ENCODE data around the gene ZNF532.

ZNF532 gene

DNA sequence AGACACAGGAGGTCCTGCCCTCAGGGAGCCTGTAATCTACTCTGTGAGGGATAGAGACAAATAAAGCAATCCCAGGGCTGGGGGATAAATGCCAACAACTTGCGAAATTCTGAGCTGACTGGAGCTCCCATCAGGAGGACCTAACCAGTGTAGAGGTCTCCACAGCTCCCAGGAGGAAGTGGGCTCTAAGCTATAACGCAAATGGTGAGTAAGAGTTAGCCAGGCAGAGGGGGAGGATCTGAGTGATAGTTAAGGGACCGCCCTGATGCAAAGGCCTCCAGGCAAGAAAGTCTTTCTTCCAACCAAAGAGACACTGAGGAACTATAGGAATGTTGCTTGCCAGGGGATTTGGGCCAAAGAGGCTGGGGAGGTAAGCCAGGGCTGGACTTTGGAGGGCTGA lies 16.0 kb upstream of the ZNF532 start:
- TF ChIP-seq, protein P1, sequence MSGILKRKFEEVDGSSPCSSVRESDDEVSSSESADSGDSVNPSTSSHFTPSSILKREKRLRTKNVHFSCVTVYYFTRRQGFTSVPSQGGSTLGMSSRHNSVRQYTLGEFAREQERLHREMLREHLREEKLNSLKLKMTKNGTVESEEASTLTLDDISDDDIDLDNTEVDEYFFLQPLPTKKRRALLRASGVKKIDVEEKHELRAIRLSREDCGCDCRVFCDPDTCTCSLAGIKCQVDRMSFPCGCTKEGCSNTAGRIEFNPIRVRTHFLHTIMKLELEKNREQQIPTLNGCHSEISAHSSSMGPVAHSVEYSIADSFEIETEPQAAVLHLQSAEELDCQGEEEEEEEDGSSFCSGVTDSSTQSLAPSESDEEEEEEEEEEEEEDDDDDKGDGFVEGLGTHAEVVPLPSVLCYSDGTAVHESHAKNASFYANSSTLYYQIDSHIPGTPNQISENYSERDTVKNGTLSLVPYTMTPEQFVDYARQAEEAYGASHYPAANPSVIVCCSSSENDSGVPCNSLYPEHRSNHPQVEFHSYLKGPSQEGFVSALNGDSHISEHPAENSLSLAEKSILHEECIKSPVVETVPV (CRISPR knock-in tag; IDR thresholded peaks at IDR 0.05) = no peak
- no peak for TF ChIP-seq TCF4 (CRISPR knock-in tag; IDR thresholded peaks at IDR 0.05; ENCODE audit: borderline replicate concordance)
- TF ChIP-seq, protein P2, sequence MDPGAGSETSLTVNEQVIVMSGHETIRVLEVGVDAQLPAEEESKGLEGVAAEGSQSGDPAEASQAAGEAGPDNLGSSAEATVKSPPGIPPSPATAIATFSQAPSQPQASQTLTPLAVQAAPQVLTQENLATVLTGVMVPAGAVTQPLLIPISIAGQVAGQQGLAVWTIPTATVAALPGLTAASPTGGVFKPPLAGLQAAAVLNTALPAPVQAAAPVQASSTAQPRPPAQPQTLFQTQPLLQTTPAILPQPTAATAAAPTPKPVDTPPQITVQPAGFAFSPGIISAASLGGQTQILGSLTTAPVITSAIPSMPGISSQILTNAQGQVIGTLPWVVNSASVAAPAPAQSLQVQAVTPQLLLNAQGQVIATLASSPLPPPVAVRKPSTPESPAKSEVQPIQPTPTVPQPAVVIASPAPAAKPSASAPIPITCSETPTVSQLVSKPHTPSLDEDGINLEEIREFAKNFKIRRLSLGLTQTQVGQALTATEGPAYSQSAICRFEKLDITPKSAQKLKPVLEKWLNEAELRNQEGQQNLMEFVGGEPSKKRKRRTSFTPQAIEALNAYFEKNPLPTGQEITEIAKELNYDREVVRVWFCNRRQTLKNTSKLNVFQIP (CRISPR knock-in tag; IDR thresholded peaks at IDR 0.05; ENCODE audit: borderline replicate concordance, low read depth) = no peak
- no peak for TF ChIP-seq ESRRG (CRISPR knock-in tag; IDR thresholded peaks at IDR 0.05)
- no peak for TF ChIP-seq PPARA (CRISPR knock-in tag; IDR thresholded peaks at IDR 0.05; ENCODE audit: borderline replicate concordance)
- TF ChIP-seq RARB (CRISPR knock-in tag; IDR thresholded peaks at IDR 0.05) = no peak
- TF ChIP-seq, protein P3, sequence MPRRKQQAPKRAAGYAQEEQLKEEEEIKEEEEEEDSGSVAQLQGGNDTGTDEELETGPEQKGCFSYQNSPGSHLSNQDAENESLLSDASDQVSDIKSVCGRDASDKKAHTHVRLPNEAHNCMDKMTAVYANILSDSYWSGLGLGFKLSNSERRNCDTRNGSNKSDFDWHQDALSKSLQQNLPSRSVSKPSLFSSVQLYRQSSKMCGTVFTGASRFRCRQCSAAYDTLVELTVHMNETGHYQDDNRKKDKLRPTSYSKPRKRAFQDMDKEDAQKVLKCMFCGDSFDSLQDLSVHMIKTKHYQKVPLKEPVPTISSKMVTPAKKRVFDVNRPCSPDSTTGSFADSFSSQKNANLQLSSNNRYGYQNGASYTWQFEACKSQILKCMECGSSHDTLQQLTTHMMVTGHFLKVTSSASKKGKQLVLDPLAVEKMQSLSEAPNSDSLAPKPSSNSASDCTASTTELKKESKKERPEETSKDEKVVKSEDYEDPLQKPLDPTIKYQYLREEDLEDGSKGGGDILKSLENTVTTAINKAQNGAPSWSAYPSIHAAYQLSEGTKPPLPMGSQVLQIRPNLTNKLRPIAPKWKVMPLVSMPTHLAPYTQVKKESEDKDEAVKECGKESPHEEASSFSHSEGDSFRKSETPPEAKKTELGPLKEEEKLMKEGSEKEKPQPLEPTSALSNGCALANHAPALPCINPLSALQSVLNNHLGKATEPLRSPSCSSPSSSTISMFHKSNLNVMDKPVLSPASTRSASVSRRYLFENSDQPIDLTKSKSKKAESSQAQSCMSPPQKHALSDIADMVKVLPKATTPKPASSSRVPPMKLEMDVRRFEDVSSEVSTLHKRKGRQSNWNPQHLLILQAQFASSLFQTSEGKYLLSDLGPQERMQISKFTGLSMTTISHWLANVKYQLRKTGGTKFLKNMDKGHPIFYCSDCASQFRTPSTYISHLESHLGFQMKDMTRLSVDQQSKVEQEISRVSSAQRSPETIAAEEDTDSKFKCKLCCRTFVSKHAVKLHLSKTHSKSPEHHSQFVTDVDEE (CRISPR knock-in tag; IDR thresholded peaks at IDR 0.05) = no peak
- no peak for TF ChIP-seq ZFP30 (CRISPR knock-in tag; IDR thresholded peaks at IDR 0.05)
- TF ChIP-seq GLIS3 (CRISPR knock-in tag; IDR thresholded peaks at IDR 0.05) = no peak
- no peak for TF ChIP-seq ZNF70 (CRISPR knock-in tag; IDR thresholded peaks at IDR 0.05)
- TF ChIP-seq ZC3H10 (CRISPR knock-in tag; IDR thresholded peaks at IDR 0.05) = no peak
- no peak for TF ChIP-seq CSDC2 (CRISPR knock-in tag; IDR thresholded peaks at IDR 0.05)
- no peak for TF ChIP-seq ISL1 (CRISPR knock-in tag; IDR thresholded peaks at IDR 0.05)
- TF ChIP-seq, protein P4, sequence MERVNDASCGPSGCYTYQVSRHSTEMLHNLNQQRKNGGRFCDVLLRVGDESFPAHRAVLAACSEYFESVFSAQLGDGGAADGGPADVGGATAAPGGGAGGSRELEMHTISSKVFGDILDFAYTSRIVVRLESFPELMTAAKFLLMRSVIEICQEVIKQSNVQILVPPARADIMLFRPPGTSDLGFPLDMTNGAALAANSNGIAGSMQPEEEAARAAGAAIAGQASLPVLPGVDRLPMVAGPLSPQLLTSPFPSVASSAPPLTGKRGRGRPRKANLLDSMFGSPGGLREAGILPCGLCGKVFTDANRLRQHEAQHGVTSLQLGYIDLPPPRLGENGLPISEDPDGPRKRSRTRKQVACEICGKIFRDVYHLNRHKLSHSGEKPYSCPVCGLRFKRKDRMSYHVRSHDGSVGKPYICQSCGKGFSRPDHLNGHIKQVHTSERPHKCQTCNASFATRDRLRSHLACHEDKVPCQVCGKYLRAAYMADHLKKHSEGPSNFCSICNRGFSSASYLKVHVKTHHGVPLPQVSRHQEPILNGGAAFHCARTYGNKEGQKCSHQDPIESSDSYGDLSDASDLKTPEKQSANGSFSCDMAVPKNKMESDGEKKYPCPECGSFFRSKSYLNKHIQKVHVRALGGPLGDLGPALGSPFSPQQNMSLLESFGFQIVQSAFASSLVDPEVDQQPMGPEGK (CRISPR knock-in tag; IDR thresholded peaks at IDR 0.05; ENCODE audit: borderline replicate concordance) = no peak
- no peak for TF ChIP-seq OSR1 (CRISPR knock-in tag; IDR thresholded peaks at IDR 0.05)
- TF ChIP-seq BACH2 (CRISPR knock-in tag; IDR thresholded peaks at IDR 0.05; ENCODE audit: borderline replicate concordance) = no peak
- TF ChIP-seq ZNF8 (CRISPR knock-in tag; IDR thresholded peaks at IDR 0.05) = no peak
- TF ChIP-seq ARNTL (CRISPR knock-in tag; IDR thresholded peaks at IDR 0.05; ENCODE audit: borderline replicate concordance, low read depth) = no peak
- ATAC-seq = no peak

DNA sequence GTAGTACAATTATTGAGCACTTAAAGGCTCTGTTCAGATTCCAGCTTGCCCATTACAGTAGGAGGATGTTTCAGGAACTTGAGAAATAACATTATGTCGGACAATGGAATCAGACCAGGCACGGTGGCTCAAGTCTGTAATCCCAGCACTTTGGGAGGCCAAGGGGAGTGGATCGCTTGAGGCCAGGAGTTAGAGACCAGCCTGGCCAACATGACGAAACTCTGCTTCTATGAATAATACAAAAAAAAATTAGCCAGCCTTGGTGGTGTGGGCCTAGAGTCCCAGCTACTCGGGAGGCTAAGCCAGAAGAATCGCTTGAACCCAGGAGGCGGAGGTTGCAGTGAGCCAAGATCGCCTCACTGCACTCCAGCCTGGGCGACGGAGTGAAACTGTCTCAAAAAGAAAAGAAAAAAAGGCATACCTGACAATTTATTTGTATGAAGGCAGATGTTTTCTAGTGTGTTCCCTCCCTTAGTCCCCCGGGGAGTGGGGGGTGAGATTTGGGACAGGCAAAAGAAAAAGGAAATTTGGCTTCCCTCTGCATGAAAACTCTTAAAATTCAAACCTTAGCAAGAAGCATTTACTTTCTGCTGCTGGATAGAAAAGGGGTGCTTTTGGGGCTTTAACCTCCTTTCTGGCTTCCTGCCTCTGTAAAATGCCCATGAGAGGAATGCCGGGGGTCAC lies 13.7 kb upstream of the ZNF532 start:
- TF ChIP-seq CSDC2 (CRISPR knock-in tag; IDR thresholded peaks at IDR 0.05) = no peak
- TF ChIP-seq, protein P2 (CRISPR knock-in tag; IDR thresholded peaks at IDR 0.05; ENCODE audit: borderline replicate concordance, low read depth) = no peak
- TF ChIP-seq, protein P4 (CRISPR knock-in tag; IDR thresholded peaks at IDR 0.05; ENCODE audit: borderline replicate concordance) = no peak
- no peak for TF ChIP-seq TOX (CRISPR knock-in tag; IDR thresholded peaks at IDR 0.05; ENCODE audit: borderline replicate concordance)
- no peak for TF ChIP-seq ARNTL (CRISPR knock-in tag; IDR thresholded peaks at IDR 0.05; ENCODE audit: borderline replicate concordance, low read depth)
- TF ChIP-seq ZFP30 (CRISPR knock-in tag; IDR thresholded peaks at IDR 0.05) = no peak
- TF ChIP-seq, protein P3 (CRISPR knock-in tag; IDR thresholded peaks at IDR 0.05) = no peak
- no peak for TF ChIP-seq ZNF70 (CRISPR knock-in tag; IDR thresholded peaks at IDR 0.05)
- no peak for TF ChIP-seq ESRRG (CRISPR knock-in tag; IDR thresholded peaks at IDR 0.05)
- no peak for TF ChIP-seq BACH2 (CRISPR knock-in tag; IDR thresholded peaks at IDR 0.05; ENCODE audit: borderline replicate concordance)
- TF ChIP-seq, protein P5, sequence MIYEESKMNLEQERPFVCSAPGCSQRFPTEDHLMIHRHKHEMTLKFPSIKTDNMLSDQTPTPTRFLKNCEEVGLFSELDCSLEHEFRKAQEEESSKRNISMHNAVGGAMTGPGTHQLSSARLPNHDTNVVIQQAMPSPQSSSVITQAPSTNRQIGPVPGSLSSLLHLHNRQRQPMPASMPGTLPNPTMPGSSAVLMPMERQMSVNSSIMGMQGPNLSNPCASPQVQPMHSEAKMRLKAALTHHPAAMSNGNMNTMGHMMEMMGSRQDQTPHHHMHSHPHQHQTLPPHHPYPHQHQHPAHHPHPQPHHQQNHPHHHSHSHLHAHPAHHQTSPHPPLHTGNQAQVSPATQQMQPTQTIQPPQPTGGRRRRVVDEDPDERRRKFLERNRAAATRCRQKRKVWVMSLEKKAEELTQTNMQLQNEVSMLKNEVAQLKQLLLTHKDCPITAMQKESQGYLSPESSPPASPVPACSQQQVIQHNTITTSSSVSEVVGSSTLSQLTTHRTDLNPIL (CRISPR knock-in tag; IDR thresholded peaks at IDR 0.05; ENCODE audit: low read depth) = no peak
- no peak for TF ChIP-seq GLIS3 (CRISPR knock-in tag; IDR thresholded peaks at IDR 0.05)
- TF ChIP-seq OSR1 (CRISPR knock-in tag; IDR thresholded peaks at IDR 0.05) = no peak
- no peak for TF ChIP-seq ZC3H10 (CRISPR knock-in tag; IDR thresholded peaks at IDR 0.05)
- TF ChIP-seq ISL1 (CRISPR knock-in tag; IDR thresholded peaks at IDR 0.05) = no peak
- no peak for TF ChIP-seq RARB (CRISPR knock-in tag; IDR thresholded peaks at IDR 0.05)
- TF ChIP-seq ZFP3 (CRISPR knock-in tag; IDR thresholded peaks at IDR 0.05) = no peak
- TF ChIP-seq PPARA (CRISPR knock-in tag; IDR thresholded peaks at IDR 0.05; ENCODE audit: borderline replicate concordance) = no peak

More for the DNA sequence above, 13.7 kb upstream of the ZNF532 start:
- no peak for ATAC-seq

All from SK-N-SH treated with all-trans-retinoic acid at 6 μM for 48 hours (cell line).